Loucy (cell line): ENCODE results near the gene ABCC4.

Experiments
- EZH2phosphoT487 ChIP-seq: fragments of 200-600 bp; IDR thresholded peaks from 2 replicates; pipeline ENCODE4 v1.6.1; 2018; ENCODE audit warnings: antibody characterized with exemption, mild to moderate bottlenecking, moderate library complexity, borderline replicate concordance
- TF ChIP-seq, protein P1 (sequence below): fragments of 200-600 bp; sonication (generic); conservative IDR thresholded peaks from 2 replicates; pipeline ENCODE4 v1.5.1; 2014; ENCODE audit warnings: mild to moderate bottlenecking, antibody characterized with exemption, low read length

DNA sequence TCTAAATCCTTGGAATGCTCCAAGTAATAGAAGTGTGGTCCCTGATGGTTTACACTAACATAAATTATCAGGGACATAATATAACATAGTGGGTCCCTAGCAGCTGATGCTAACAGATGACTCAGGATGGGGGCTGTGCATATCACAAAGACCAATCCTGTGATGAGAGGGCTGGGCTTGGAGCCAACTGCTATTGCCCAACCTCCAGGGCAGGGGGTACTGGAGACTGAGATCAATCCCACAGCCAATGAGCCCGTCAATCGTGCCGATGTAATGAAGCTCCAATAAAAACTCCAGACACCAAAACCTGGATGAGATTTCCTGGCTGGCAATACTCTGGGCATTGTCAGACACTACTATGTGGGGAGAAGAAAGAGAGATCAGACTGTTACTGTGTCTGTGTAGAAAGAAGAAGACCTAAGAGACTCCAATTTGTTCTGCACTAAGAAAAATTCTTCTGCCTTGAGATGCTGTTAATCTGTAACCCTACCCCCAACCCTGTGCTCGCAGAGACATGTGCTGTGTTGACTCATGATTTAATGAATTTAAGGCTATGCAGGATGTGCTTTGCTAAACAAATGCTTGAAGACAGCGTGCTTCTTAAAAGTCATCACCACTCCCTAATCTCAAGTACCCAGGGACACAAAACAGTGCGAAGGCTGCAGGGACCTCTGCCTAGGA lies 33.4 kb downstream of the ABCC4 start:
- TF ChIP-seq, protein P1, sequence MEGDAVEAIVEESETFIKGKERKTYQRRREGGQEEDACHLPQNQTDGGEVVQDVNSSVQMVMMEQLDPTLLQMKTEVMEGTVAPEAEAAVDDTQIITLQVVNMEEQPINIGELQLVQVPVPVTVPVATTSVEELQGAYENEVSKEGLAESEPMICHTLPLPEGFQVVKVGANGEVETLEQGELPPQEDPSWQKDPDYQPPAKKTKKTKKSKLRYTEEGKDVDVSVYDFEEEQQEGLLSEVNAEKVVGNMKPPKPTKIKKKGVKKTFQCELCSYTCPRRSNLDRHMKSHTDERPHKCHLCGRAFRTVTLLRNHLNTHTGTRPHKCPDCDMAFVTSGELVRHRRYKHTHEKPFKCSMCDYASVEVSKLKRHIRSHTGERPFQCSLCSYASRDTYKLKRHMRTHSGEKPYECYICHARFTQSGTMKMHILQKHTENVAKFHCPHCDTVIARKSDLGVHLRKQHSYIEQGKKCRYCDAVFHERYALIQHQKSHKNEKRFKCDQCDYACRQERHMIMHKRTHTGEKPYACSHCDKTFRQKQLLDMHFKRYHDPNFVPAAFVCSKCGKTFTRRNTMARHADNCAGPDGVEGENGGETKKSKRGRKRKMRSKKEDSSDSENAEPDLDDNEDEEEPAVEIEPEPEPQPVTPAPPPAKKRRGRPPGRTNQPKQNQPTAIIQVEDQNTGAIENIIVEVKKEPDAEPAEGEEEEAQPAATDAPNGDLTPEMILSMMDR, result no peak
- no peak for TF ChIP-seq EZH2phosphoT487
